Suppressor macrophage treated with lipopolysaccharide for 1 hour (primary cell): ENCODE measurements around the gene TUBB1.
"Not testable (repeated sequence)": the region's sequence is repeated elsewhere in the genome, so short reads cannot be mapped to it uniquely, and the experiment has no call there.

Experiments used
- DNase-seq, 3 donors: peaks; one replicate each; pipeline ENCODE4 v3.0.0-alpha.2; 2020 to 2022

Gene TUBB1

DNA sequence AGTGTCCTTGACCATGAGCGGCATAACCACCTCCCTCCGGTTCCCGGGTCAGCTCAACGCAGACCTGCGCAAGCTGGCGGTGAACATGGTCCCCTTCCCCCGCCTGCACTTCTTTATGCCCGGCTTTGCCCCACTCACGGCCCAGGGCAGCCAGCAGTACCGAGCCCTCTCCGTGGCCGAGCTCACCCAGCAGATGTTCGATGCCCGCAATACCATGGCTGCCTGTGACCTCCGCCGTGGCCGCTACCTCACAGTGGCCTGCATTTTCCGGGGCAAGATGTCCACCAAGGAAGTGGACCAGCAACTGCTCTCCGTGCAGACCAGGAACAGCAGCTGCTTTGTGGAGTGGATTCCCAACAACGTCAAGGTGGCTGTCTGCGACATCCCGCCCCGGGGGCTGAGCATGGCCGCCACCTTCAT lies 4.9 kb downstream of the TUBB1 start:
- no peak for DNase-seq

DNA sequence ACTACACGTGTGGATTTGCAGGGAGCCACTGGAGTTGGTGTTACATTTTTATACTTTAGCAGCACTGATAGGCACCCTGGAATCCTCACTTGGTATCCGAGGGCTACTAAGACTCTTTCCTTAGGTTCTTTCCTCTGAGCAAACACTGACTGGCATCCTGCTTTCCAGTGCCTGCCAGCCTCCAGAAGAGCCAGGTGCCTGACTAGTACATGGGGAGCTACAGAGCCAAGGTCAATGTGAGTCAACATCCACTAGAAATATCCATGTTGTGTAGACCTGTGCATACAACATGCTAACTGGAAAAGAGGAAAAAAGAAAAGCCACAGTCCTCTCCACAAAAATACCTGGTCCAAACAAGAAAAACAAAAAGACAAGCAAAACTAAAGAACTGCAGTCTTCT lies 5.9 kb downstream of the TUBB1 start:
- no peak for DNase-seq

DNA sequence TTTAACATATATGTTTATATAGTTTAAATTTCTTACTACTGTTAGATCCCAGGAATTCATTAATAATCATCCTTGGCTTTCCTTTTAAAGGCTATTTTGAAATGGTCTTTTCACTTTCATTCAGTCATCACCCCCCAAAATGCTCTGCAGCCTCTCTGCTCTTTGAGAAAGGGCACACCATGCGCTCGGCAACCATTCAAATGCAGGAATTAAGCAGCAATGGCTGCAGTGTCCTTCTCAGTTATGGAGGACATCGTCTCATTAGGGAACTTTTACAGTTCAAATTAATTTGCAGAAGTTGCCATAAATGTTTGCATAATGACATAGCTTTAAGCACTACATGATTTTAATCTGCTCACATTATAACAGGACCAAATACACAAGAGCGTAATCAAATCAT lies 6.3 kb downstream of the TUBB1 start:
- no peak for DNase-seq

DNA sequence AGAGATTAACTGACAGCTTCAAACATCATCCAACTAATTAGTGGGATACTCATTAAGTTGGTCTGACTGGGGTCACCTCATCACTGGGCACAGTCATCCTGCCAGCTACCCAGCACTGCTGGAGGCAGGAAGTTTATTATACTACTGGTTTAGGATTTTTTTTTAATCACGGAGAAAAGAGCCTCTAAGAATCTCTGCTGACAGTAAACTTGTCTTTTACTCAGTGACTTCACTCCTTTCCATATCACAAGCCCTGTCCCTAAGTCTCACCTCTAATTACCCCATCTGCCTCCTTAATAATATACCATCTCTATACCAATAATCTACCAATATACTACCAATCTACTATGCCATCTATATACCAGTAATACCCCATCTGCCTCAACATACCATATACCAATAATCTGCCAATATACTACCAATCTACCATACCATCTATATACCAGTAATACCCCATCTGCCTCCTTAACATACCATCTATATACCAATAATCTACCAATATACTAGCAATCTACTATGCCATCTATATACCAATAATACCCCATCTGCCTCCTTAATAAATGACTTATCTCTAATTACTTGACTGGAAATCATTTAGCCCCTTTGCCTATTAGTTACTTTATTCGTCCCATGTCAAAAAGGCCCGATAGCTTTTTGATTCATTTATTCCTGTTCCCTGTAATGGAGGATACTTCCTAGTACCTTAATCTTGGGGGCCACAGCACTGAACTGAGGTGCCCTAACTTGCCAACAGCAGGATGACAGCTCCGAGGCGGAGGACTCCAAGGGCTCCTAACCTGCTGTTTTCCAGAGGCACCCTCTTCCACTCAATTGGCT lies 7.9 kb downstream of the TUBB1 start:
- DNase-seq, result no peak

DNA sequence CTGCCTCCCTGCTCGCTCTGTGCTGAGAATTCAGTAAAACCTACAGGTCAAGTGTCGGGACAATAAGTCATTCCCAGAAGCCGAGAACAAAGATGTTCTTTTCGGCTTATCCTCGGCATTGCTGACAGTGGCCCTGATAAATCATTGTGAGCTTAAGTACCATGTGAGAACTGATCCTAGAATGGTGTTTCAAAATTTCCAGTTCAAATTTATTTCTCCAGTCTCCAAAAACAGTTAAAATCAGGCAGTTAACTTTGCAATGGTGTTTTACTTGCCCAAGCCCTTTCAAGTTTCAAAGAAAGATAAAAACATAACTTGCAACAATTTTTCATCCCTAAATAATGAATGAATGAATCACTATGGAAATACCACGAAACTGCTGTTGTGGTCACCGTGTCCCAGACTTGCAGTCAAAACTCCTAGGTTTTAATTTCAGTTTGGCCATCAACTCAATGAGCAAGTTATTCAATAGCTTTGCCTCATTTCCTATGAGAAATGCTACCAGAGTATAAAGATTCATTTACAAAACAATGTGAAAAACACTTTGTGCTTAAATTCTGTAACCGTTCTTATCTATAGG lies 8.6 kb downstream of the TUBB1 start:
- DNase-seq, result no peak

DNA sequence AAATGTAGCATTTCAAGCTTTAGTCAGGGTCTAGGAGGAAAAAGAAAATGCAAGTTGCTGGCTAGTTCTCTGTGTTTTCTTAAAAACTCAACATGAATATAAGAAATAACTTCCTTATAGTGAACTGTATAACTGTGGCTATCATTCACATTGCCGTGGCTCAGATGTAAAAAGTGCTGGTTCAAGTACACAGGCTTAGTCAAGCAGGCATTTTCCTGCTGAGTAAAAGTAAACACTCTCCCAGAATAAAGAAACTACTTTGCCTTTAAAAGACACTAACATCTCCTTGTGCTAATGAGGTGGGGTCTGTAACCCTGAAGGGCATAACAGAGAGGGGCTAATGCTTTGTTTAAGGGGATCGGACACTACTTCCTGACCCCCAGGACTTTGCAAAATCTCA lies 9.6 kb downstream of the TUBB1 start:
- no peak for DNase-seq

DNA sequence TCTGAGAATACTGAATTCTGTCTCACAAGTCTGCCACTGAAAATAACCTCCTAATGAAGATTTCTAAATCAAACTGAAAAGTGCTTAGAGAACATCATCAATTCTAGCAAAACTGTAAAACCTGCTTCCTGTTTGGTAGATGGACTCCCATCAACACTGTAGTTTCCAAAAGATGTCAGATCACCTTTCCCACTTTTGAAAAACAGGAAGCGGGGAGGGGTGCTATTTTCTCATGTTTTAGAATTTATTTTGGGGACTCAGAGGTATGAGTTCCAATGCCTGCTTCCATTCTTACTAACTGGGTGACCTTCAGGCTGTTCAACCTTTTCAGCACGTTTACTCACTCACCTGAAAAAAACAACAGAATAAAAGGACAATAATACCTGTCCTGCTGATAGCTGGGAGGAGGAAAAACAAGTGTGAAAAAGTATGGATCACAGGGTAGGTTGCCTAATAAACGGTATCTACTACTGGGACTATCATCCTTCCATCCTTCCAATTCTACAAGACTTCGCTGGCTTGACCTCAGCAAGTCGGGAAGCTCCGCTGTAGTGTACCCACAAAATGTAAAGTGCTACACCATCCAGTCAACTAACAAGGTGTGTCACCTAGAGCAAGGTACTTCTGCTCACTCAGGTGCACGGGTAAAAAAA lies 11.8 kb downstream of the TUBB1 start:
- no peak for DNase-seq

DNA sequence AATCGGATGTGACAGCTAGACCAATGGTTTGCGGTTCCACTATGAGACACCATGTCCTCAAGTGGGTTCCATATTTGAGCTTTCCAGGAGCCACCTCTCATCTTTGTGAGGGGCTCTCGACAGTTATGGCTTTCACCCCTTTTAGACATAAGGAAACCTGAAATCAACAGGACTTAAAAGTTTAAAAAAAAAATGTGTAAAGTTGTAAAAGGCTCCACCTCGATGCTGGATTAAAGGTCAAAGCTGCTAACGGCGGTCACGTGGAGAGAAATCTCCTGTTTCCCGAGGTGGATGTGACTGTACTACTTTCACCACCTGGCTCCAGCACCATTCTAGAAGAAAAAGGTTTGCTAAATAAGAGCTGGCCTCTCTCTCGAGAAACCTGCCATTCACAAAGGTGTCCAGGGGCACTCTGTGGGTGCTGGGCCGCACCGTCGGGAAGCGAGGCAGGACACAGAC lies 12.4 kb downstream of the TUBB1 start:
- no peak for DNase-seq

DNA sequence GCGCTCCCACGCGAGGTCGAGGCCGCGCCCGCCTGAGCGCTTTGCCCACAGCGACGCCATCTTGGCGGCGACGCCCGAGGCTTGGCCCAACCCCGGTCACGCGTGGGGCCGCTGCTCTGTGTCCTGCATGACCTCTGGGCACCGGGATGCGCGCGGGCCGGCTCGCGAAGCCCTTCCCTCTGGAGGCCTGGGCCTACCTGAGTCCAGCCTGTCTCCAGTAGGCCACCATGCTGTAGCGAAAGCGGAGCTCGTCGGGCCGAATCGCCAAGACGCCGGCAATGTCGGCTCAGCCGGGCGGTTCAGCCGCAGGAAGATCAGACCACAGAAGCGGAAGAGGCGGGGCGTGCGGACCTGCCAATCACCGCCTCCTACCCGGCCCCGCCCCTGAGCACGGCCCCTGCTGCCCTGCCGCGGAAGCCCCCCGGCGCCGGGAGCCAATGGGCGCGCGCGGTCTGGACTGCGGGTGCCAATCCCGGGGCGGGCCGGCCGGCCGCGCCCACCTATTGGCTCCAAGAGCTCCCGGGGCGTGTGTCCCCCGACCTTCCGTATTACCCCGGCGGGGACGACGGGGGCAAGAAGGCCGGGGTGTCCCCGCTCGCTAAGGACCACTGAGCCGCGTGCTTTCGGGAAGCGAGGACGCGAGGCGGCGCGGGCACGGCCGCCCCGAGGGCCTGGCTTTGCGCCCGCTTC lies 12.9 kb downstream of the TUBB1 start, which contains the start of gene ATP5F1E:
Gene ATP5F1E, minus strand, starts transcription at position 313 of the 690 bp plus-strand sequence. Its CDS starts 84 bp downstream, at position 229.
- peak; percentile 97 to 99 (median 98) for DNase-seq

DNA sequence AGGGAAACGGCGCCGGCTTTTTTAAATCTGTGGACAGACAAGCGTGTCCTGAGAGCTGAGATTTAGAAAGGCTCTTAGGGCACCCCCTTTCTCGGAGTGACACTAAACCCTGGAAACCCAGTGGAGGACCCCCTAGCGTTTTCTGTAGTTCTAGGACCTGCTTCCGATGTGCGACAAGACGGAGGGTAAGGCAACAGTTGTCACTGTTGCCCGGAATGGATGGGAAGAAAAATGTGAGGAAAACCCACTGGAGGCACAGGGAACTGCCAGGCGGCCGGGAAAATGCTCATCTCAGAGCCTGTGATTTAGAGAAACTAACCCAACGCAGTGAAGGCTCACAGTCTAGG lies 13.5 kb downstream of the TUBB1 start:
- peak in 1 of 3 donors; percentile 40 for DNase-seq

DNA sequence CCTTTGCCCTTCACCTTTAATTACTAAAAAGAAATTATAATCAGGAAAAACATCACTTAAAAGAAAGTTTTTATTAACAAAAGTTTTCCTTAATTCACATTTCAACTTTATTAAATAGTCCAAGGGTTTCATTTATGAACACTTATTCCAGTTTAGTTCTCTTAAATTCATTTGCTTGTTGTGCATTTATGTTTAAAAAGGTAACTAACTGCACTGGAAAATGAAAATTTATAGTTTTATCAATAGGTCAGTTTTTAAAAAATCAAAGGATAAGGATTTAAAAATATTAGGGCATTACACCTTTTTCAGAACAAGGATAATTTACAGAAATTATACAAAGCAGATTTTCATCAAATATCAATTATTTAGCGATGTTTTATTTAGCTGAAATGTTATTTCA lies 13.9 kb downstream of the TUBB1 start:
- no peak for DNase-seq

DNA sequence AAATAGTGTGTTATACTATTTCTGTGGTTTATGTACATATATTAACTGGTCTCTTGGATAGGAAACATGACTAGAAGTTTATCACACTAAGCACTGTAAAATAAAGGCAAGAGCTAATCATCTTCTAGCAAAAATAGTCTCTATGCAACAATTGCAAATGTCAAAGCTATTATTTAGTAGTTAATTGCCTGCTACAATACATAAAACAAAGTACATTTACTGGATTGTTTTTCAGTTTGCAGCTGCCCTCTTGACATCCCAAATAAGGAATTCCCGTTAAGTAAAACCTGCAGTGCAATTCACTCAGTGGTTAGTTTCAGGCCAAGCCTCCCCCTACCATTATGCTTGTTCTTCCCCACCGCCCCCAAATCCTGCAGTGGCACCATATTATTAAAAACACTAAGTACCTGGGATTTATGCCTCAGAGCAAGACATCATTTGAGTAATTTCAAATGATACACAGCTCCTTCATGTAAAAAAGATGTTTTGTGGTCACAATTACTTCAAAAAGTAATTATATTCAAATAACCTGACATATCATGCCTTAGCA lies 14.5 kb downstream of the TUBB1 start:
- DNase-seq, result no peak

DNA sequence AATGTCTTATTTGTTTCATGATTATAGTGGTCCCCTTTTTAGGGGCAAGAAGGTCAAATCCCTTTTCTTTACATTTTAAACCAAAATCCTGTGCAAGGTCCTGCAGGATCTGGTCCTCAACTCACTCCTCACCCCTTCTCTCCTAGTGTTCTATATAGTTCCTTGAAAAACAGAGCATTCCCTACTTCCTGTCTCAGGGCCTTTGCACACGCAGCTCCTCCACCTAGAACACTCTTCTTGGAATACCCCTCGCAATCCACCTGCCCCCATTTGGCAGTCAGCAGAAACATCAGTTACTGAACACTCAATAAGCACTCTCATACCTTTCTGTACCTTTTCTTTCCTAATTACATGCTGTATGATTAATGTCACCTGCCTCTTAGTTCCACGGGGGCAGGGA lies 16.2 kb downstream of the TUBB1 start:
- no peak for DNase-seq

DNA sequence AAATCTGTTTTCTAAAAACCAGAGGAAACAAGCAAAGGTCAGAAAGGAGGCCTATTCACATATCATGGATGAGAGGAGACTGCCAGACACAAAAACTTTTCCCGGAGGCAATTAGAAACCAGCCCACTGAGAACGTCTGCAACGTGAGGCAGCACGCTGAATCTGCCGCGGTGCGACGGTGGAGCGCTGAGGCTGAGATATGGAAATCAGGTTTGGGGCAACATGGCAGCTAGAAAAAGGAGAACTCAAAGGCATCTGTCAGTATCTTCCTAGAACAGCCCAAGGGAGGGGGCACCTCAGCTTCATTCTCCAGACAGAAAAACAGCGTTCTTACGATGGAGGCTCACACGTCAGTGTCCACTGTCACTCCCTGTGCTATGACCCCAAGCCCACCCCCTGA lies 18.2 kb downstream of the TUBB1 start:
- DNase-seq, result no peak

DNA sequence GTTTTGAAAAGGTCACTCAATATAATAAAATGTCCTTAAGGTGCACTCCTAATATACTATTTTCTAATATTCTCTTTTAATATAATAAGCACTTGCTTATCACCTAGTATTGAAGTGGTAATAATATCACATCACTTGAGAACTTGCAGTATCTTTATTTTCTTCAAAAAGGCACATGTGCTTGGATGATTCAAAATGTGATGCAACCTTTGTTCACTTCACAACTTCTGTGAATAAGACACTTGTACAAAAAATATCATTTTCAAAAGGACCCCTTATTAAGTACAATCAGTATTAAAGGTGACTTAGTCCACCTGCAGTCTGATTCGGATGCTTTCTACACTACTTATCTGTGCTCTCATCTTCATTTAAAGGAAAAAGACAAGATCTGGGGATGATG lies 20.0 kb downstream of the TUBB1 start:
- peak in 2 of 3 donors; percentile 43 to 47 for DNase-seq

DNA sequence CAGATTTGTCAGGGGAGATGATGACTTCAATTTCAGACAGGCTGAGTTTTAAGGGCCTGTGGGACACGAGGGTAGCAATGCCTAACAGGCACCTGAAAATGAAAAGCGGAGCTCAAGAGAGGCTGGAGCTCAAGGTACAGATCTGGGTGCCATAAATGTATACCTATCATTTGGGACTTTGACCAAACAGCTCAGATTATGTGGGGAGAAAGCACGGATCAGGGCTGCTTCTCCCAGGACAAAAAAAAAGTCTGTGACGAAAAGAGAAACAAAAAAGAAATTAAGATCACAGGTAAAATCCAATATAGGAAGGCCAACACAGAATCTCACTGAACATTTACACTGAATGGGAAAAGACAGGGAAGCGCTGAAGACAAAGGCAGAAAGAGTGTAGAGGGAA lies 21.4 kb downstream of the TUBB1 start:
- no peak for DNase-seq

DNA sequence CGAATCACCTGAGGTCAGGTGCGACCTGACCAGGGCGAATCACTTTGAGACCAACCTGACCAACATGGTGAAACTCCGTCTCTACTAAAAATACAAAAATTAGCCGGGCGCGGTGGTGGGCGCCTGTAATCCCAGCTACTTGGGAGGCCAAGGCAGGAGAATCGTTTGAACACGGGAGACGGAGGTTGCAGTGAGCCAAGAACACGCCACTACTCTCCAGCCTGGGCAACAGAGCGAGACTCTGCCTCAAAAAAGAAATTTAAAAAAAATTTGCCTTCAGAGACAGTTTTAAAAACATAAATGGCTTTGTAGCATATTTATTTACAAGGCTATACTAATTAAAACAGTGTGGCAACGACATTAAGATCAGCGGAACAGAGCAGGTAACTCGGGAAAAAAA lies 22.3 kb downstream of the TUBB1 start:
- DNase-seq, result not testable (repeated sequence)

DNA sequence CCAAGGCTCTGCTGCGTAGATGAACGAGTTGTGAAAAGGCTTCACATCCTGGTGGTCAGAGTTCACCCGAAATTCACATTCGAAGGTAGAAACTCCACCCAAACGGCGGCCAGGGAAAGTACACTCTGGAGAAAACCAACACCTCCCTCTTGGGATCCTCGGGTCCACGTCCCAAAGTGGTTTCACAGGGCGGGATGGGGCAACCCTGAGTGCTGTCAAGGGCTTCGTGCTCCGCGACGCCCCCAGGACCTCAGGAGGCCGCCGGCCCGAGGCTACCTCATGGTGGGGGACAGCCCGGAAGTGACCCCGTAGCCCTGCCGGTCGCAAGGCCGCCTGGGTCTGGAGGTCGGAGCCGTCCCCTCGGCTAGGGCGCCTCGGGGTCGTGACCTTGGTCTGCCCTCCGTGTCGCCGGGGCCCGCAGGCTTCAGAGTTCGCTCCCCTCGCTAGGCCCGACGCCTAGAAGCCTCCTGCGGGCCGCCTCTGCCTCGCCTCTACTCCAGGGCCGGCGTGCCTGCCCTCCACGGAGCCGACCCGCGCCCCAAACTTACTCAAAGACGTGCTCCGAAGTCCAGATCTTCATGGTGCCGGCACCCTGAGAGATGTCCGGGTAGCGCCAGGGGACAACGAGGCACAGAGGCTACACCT lies 23.0 kb downstream of the TUBB1 start, which contains the start of gene PRELID3B:
Gene PRELID3B, minus strand, starts transcription at position 636 of the 645 bp plus-strand sequence. Its CDS starts 56 bp downstream, at position 580.
- DNase-seq, result peak; percentile 33 to 63 (median 36)

DNA sequence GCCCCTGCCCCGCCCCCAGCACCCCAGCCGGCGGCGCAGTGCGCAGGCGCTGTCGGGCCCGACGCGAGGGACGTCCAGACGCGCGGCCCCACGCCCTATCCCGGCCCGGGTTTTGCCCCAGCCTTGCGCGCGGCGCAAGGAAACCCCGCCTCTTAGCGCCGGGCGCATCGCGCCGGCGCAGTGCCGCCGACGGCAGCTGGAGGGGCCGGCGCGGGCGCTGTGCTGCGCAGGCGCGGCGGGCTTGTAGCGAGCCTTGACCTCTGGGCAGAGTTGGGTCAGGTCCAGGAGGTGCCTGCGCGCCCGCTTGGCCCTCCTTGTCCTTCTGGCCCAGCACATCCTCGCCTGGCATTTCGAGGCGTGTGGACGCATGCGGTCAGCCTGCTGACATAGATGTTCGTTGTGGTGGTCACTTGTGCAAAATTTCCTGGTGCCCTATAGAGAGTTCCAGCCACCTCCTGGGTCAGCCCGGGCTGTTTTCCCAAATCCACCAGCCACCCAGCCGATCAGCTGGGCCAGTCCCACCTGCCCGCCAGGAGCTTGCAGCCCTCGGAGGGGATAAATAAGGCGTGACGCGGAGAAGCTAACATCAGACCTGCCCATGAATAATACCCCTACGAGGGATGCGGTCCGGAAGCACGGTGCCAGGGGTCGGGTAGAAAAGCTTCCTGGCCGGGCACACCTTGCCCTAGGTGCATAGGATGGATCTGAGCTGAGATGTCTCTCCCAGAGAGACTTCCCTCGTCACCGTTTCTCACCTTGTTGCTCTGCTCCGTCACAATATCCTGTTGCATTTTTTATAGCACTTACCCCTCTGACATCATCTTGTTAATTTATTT lies 23.8 kb downstream of the TUBB1 start:
- peak; percentile 97 to 99 (median 99) for DNase-seq

DNA sequence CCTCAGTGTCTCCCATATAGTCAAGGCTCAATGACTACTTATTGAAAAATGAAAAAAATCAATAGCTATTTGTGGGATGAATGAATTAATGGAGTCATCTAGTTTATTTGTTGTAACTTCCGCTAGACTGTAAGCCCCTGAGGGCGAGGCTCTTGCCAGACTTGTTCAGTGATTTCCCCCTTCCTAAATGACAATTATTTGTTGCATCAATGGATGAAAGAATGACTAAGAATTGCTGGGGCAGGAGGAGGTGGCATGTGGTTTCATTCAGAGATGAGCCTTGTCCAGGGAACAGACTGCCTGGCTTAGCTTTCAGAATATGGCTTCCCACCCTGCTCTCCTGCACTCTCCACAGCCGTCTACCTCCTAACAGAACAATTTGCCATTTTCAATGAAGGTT lies 24.5 kb downstream of the TUBB1 start:
- DNase-seq, result peak; percentile 26 to 58 (median 45)

DNA sequence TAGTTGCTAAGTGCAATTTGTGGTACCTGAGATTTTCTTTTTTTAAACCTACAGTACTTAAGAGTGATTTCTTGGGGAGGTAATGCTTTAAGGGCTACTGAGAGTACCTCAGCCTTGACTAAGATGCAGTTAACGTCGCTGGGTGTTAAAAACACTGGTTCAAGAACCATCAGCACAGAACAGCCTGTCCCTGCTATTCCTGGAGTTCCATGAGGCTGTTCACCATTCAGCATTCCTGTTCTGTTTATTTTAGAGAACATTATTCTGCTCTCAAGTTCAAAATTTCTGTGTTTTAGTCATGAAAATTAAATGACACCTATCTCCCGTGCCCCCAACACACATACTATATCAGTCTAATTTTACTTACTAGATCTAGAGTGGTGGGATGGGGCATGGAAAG lies 25.1 kb downstream of the TUBB1 start:
- DNase-seq, result no peak
